A549 (cell line): ENCODE results near the gene TAGAP. TPM values are rescaled to one million over a fixed set of nuclear protein-coding genes. Genes with fewer than 3 reads are reported as not detected.

ENCODE experiments used
- ATAC-seq, 2 experiments: fragments of 200-7000 bp in 1 of 2; fragments of >200 bp in 1 of 2; cut with Nextera tagmentation in 1 of 2; cut with Tn5 transposase in 1 of 2; 3 replicates each; pipeline versions ENCODE4 v1.8.0 to v1.9.1; 2018 to 2020; ENCODE audit warnings: mild to moderate bottlenecking in 1 of 2, moderate library complexity in 1 of 2
- CTCF ChIA-PET: fragments of 300-600 bp; sonication (Branson Sonifier 250); formaldehyde crosslinking; extraction: SDS; loops from one replicate; lab custom pipeline; 2021; ENCODE audit warnings: antibody characterized with exemption, inconsistent platforms; lab: Yijun Ruan, JAX
- POLR2A ChIA-PET: fragments of 350-600 bp; formaldehyde crosslinking; extraction: SDS; loops from one replicate; lab custom pipeline; 2021; ENCODE audit warnings: antibody characterized with exemption, inconsistent platforms; lab: Yijun Ruan, JAX
- DNase-seq, 2 experiments: peaks; one replicate each; pipeline versions ENCODE4 v3.0.0 to v3.0.0-alpha.2; 2011 to 2016; ENCODE audit warnings: low read depth in 1 of 2, low spot score in 1 of 2
- FAIRE-seq: peaks from 2 replicates; lab custom pipeline; 2011; peaks lifted over from hg19 to GRCh38; lab: Jason Lieb, UNC
- H3K27ac ChIP-seq, 2 experiments: fragments of >200 bp; sonication (Bioruptor Twin); formaldehyde crosslinking; 3 replicates each; pipeline ENCODE4 v1.5.1; 2016 to 2017
- H3K4me1 ChIP-seq: fragments of >200 bp; sonication (Bioruptor Twin); formaldehyde crosslinking; 3 replicates; pipeline ENCODE4 v1.6.1; 2016
- H3K4me2 ChIP-seq: fragments of >200 bp; sonication (Bioruptor Twin); formaldehyde crosslinking; 3 replicates; pipeline ENCODE4 v1.6.1; 2016
- H3K4me3 ChIP-seq: fragments of >200 bp; sonication (Bioruptor Twin); formaldehyde crosslinking; 3 replicates; pipeline ENCODE4 v1.5.1; 2016
- H3K9me3 ChIP-seq: fragments of >200 bp; sonication (Bioruptor Twin); formaldehyde crosslinking; 3 replicates; pipeline ENCODE4 v1.6.1; 2016
- BHLHE40 ChIP-seq: IDR thresholded peaks from 2 replicates; pipeline ENCODE4 v1.6.1; 2012; ENCODE audit warnings: low read depth, low read length, inconsistent platforms
- CBX8 ChIP-seq: fragments of 200-600 bp; sonication (generic); IDR thresholded peaks from 2 replicates; pipeline ENCODE4 v1.6.1; 2016
- CEBPB ChIP-seq, 2 experiments: fragments of >200 bp in 1 of 2; sonication (Bioruptor Twin) in 1 of 2; formaldehyde crosslinking in 1 of 2; IDR thresholded peaks; 2 replicates each; pipeline ENCODE4 v1.6.1; 2012 to 2016
- EHF ChIP-seq: fragments of 250-450 bp; sonication (Bioruptor Pico); IDR thresholded peaks from 2 replicates; pipeline ENCODE4 v1.5.0; 2020; ENCODE audit warnings: mild to moderate bottlenecking
- EP300 ChIP-seq, 2 experiments: fragments of >200 bp; sonication (Bioruptor Twin); formaldehyde crosslinking; IDR thresholded peaks; 2 replicates in 1 of 2; 3 replicates in 1 of 2; pipeline ENCODE4 v1.6.1; 2016 to 2017
- ESRRA ChIP-seq: fragments of 150-350 bp; IDR thresholded peaks from 2 replicates; pipeline ENCODE4 v1.6.1; 2014; ENCODE audit warnings: mild to moderate bottlenecking, low read length, borderline replicate concordance
- FOSB ChIP-seq: fragments of 250-450 bp; sonication (Bioruptor Pico); IDR thresholded peaks from 2 replicates; pipeline ENCODE4 v1.5.0; 2020; ENCODE audit warnings: mild to moderate bottlenecking, moderate library complexity
- FOSL2 ChIP-seq, 2 experiments: fragments of 450-650 bp in 1 of 2; fragments of >200 bp in 1 of 2; sonication (Bioruptor Twin) in 1 of 2; formaldehyde crosslinking; IDR thresholded peaks; 2 replicates each; pipeline versions ENCODE4 v1.5.0 to v1.6.1; 2016 to 2020; ENCODE audit warnings: mild to moderate bottlenecking in 1 of 2, moderate library complexity in 1 of 2
- HEYL ChIP-seq: fragments of 250-450 bp; sonication (Bioruptor Pico); IDR thresholded peaks from 2 replicates; pipeline ENCODE4 v1.8.0; 2021; ENCODE audit warnings: mild to moderate bottlenecking, moderate library complexity
- JUN ChIP-seq, 2 experiments: fragments of >200 bp; sonication (Bioruptor Twin); formaldehyde crosslinking; IDR thresholded peaks; 2 replicates in 1 of 2; 3 replicates in 1 of 2; pipeline ENCODE4 v1.6.1; 2016 to 2017
- MYC ChIP-seq: IDR thresholded peaks from 2 replicates; pipeline ENCODE4 v1.6.1; 2012; ENCODE audit warnings: mild to moderate bottlenecking, inconsistent platforms, low read length, improper control_type of control experiment, borderline replicate concordance
- NFE2L2 ChIP-seq: fragments of 150-350 bp; conservative IDR thresholded peaks from 2 replicates; pipeline ENCODE4 v1.6.1; 2014; ENCODE audit warnings: low read length
- NR3C1 ChIP-seq: fragments of >200 bp; sonication (Bioruptor Twin); formaldehyde crosslinking; IDR thresholded peaks from 3 replicates; pipeline ENCODE4 v1.6.1; 2017
- POLR2A ChIP-seq: IDR thresholded peaks from 2 replicates; pipeline ENCODE4 v1.6.1; 2012; ENCODE audit warnings: mild to moderate bottlenecking, low read length
- POLR2AphosphoS2 ChIP-seq: conservative IDR thresholded peaks from 2 replicates; pipeline ENCODE4 v1.6.1; 2012; ENCODE audit warnings: low read length, improper control_type of control experiment, inconsistent platforms
- RARB ChIP-seq: fragments of 250-450 bp; sonication (Bioruptor Pico); IDR thresholded peaks from 2 replicates; pipeline ENCODE4 v1.8.0; 2021; ENCODE audit warnings: mild to moderate bottlenecking, moderate library complexity
- RCOR1 ChIP-seq: fragments of 150-350 bp; IDR thresholded peaks from 2 replicates; pipeline ENCODE4 v1.6.1; 2014; ENCODE audit warnings: antibody characterized with exemption, low read length, low read depth
- RFX5 ChIP-seq: fragments of 450-650 bp; IDR thresholded peaks from 2 replicates; pipeline ENCODE4 v1.7.1; 2014; ENCODE audit warnings: antibody characterized with exemption, mild to moderate bottlenecking, moderate library complexity
- SMC3 ChIP-seq: fragments of >200 bp; sonication (Bioruptor Twin); formaldehyde crosslinking; IDR thresholded peaks from 3 replicates; pipeline ENCODE4 v1.6.1; 2018; ENCODE audit warnings: inconsistent platforms
- TFCP2L1 ChIP-seq: fragments of 250-450 bp; sonication (Bioruptor Pico); IDR thresholded peaks from 2 replicates; pipeline ENCODE4 v1.5.0; 2021; ENCODE audit warnings: mild to moderate bottlenecking
- TP53 ChIP-seq: fragments of 250-450 bp; sonication (Bioruptor Pico); IDR thresholded peaks from 2 replicates; pipeline ENCODE4 v1.5.0; 2021; ENCODE audit warnings: mild to moderate bottlenecking, moderate library complexity
- ZC3H11A ChIP-seq: fragments of 450-650 bp; IDR thresholded peaks from 2 replicates; pipeline ENCODE4 v1.6.1; 2014; ENCODE audit warnings: antibody characterized with exemption, mild to moderate bottlenecking
- WGBS: methylation state at CpG from one replicate; pipeline ENCODE4 v1.1.6; 2017; ENCODE audit errors: missing lambda C conversion rate; 5-methylcytosine and 5-hydroxymethylcytosine counted together
- polyA plus RNA-seq, 4 experiments: library from polyadenylated mRNA; depleted of rRNA in 3 of 4; stranded (reverse); fragments of >200 nt; fragmentation: RNase III in 1 of 4; extraction: RNeasy Plus Mini Kit Qiagen cat#74134 plus additional on column Dnase treatment in 1 of 4; gene quantifications; 2 replicates in 3 of 4; 3 replicates in 1 of 4; pipeline ENCODE4 v1.2.3, GENCODE V29; 2011 to 2017
- TF ChIP-seq, protein P1 (sequence below): fragments of >200 bp; sonication (Bioruptor Twin); formaldehyde crosslinking; IDR thresholded peaks from 3 replicates; pipeline ENCODE4 v1.5.1; 2016
- TF ChIP-seq, protein P2 (sequence below): fragments of 150-350 bp; IDR thresholded peaks from 2 replicates; pipeline ENCODE4 v1.6.1; 2014; ENCODE audit warnings: low read depth, mild to moderate bottlenecking, low read length
- TF ChIP-seq, protein P3 (sequence below): fragments of >200 bp; sonication (Bioruptor Twin); formaldehyde crosslinking; IDR thresholded peaks from 3 replicates; pipeline ENCODE4 v1.6.1; 2016
- TF ChIP-seq, protein P4 (sequence below): IDR thresholded peaks from 2 replicates; pipeline ENCODE4 v1.6.1; 2012
- TF ChIP-seq, protein P5 (sequence below): fragments of >200 bp; sonication (Bioruptor Twin); formaldehyde crosslinking; IDR thresholded peaks from 2 replicates; pipeline ENCODE4 v1.6.1; 2016
- TF ChIP-seq, protein P6 (sequence below): fragments of 450-650 bp; IDR thresholded peaks from 2 replicates; pipeline ENCODE4 v1.6.1; 2014; ENCODE audit warnings: antibody characterized with exemption

TAGAP gene
- polyA plus RNA-seq, 2 of the 4 experiments (the other 2 are of a cell fraction) = not detected

DNA sequence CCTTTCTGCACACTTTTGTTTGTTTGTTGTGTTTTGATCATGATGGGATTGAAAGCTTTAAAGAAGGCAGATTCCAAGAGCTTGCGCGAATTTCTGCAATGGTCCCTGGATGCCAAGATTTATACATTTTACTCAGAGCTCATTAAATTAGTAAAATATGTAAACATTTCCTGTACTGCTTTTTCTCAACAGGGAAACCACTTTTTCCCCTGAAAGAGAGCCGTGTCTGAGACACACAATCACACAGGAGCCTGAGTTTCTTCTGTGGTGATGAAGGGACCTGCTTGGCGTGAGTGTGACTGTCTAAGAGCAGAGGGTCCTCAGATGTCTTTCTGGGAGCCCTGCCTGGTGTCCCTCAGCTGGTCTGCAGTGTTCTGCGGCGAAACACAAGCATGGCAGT lies 12.1 kb upstream of the TAGAP start:
- Histone ChIP-seq H3K4me3 (no peak overlapping the region), H3K9me3 (no peaks in the 10 kb centered on the region; the same call in 1 of the 3 replicates), H3K27ac (no peak overlapping the region), H3K4me2 (no peak overlapping the region), H3K4me1 (no peaks in the 10 kb centered on the region)
- no peak for ATAC-seq
- ChIA-PET CTCF (no interaction called here), POLR2A (no interaction called here)
- no peak for FAIRE-seq
- WGBS = 52% methylated on average over 6 of the region's 6 CpGs
- no peak for DNase-seq
- TF ChIP-seq NFE2L2 (no peak), SMC3 (no peak), CBX8 (no peak), ZC3H11A (no peak), FOSB (CRISPR knock-in tag) (no peak), TFCP2L1 (CRISPR knock-in tag) (no peak), EHF (CRISPR knock-in tag) (no peak), POLR2A (no peak), MYC (no peak), BHLHE40 (no peak)
- TF ChIP-seq, protein P1, sequence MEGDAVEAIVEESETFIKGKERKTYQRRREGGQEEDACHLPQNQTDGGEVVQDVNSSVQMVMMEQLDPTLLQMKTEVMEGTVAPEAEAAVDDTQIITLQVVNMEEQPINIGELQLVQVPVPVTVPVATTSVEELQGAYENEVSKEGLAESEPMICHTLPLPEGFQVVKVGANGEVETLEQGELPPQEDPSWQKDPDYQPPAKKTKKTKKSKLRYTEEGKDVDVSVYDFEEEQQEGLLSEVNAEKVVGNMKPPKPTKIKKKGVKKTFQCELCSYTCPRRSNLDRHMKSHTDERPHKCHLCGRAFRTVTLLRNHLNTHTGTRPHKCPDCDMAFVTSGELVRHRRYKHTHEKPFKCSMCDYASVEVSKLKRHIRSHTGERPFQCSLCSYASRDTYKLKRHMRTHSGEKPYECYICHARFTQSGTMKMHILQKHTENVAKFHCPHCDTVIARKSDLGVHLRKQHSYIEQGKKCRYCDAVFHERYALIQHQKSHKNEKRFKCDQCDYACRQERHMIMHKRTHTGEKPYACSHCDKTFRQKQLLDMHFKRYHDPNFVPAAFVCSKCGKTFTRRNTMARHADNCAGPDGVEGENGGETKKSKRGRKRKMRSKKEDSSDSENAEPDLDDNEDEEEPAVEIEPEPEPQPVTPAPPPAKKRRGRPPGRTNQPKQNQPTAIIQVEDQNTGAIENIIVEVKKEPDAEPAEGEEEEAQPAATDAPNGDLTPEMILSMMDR = no peak
- TF ChIP-seq, protein P2, sequence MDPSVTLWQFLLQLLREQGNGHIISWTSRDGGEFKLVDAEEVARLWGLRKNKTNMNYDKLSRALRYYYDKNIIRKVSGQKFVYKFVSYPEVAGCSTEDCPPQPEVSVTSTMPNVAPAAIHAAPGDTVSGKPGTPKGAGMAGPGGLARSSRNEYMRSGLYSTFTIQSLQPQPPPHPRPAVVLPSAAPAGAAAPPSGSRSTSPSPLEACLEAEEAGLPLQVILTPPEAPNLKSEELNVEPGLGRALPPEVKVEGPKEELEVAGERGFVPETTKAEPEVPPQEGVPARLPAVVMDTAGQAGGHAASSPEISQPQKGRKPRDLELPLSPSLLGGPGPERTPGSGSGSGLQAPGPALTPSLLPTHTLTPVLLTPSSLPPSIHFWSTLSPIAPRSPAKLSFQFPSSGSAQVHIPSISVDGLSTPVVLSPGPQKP = no peak
- TF ChIP-seq, protein P3, sequence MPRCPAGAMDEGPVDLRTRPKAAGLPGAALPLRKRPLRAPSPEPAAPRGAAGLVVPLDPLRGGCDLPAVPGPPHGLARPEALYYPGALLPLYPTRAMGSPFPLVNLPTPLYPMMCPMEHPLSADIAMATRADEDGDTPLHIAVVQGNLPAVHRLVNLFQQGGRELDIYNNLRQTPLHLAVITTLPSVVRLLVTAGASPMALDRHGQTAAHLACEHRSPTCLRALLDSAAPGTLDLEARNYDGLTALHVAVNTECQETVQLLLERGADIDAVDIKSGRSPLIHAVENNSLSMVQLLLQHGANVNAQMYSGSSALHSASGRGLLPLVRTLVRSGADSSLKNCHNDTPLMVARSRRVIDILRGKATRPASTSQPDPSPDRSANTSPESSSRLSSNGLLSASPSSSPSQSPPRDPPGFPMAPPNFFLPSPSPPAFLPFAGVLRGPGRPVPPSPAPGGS = no peak
- TF ChIP-seq, protein P4, sequence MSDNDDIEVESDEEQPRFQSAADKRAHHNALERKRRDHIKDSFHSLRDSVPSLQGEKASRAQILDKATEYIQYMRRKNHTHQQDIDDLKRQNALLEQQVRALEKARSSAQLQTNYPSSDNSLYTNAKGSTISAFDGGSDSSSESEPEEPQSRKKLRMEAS = no peak
- TF ChIP-seq, protein P5, sequence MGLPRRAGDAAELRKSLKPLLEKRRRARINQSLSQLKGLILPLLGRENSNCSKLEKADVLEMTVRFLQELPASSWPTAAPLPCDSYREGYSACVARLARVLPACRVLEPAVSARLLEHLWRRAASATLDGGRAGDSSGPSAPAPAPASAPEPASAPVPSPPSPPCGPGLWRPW = no peak

DNA sequence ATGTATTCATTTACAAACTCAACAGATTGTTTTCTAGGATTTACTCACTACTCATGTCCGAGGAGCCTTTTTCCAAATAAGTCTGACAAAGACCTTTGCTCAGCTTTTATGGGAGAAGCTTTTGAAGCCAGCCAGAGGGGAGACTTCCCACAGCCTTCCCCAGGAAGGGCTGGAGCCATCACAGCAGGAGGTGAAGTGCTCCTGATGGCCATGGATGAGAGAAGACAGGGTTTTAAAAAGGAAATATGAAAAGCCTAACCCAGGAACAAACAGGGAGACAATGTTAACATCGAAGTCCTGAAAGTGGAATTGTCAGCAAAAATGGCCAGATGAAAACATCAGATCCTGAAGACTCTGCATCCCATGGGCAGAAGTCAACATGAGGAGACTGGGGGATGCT lies 11.6 kb upstream of the TAGAP start:
- H3K4me1 ChIP-seq = no peaks in the 10 kb centered on the region
- ChIA-PET CTCF (no interaction called here), POLR2A (no interaction called here)
- no peak overlapping the region for H3K27ac ChIP-seq
- no peak overlapping the region for H3K4me3 ChIP-seq
- ATAC-seq = no peak
- FAIRE-seq = no peak
- TF ChIP-seq FOSB (CRISPR knock-in tag) = no peak
- DNase-seq = no peak
- 5% methylated on average over 2 of the region's 2 CpGs for WGBS
- H3K9me3 ChIP-seq = no peaks in the 10 kb centered on the region; the same call in 1 of the 3 replicates
- H3K4me2 ChIP-seq = no peak overlapping the region

DNA sequence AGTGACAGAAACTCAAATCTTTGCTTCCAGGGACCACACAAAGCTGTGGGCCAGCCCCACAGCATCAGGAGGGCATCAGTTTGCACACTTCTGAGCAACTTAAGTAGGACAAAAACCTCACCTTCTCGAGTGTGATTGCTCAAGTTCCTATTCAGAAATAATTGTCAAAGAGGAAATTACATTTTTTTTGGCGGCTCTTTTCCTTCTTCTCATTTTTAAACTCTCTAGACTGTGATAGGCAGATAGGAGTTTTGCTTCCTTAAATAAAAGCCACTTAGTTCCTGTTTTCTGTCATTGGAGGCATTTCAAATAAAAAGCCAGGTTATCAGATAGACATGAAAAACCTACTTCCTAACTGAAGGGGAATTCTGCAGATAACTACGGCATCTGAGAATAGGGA lies 11.2 kb upstream of the TAGAP start:
- no peak for ATAC-seq
- no peak for FAIRE-seq
- H3K9me3 ChIP-seq = no peaks in the 10 kb centered on the region; the same call in 2 of the 3 replicates
- WGBS = 46% methylated on average over 3 of the region's 3 CpGs
- no peak overlapping the region for H3K4me3 ChIP-seq
- H3K4me2 ChIP-seq = no peak overlapping the region
- CTCF ChIA-PET = no interaction called here
- no peaks in the 10 kb centered on the region for H3K4me1 ChIP-seq
- no peak overlapping the region for H3K27ac ChIP-seq
- POLR2A ChIA-PET = no interaction called here
- no peak for DNase-seq
- TF ChIP-seq RARB (CRISPR knock-in tag) (no peak), FOSB (CRISPR knock-in tag) (no peak), FOSL2 (IDR thresholded peaks at IDR 0.05) (no peak), FOSL2 (CRISPR knock-in tag; IDR thresholded peaks at IDR 0.05) (no peak), POLR2AphosphoS2 (no peak), TP53 (CRISPR knock-in tag) (no peak), ZC3H11A (no peak), EP300 (IDR thresholded peaks at IDR 0.05) (no peak), ESRRA (no peak), CEBPB (IDR thresholded peaks at IDR 0.05) (no peak), RFX5 (no peak), RCOR1 (no peak), JUN (IDR thresholded peaks at IDR 0.05) (no peak), NR3C1 (no peak), HEYL (CRISPR knock-in tag) (no peak)
- TF ChIP-seq, protein P4 = no peak
- TF ChIP-seq, protein P6, sequence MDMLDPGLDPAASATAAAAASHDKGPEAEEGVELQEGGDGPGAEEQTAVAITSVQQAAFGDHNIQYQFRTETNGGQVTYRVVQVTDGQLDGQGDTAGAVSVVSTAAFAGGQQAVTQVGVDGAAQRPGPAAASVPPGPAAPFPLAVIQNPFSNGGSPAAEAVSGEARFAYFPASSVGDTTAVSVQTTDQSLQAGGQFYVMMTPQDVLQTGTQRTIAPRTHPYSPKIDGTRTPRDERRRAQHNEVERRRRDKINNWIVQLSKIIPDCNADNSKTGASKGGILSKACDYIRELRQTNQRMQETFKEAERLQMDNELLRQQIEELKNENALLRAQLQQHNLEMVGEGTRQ = no peak
- TF ChIP-seq, protein P3 = no peak
